ENCODE results near the gene BDKRB2. TPM values are rescaled to one million over a fixed set of nuclear protein-coding genes. Genes with fewer than 3 reads are reported as not detected.

Gene BDKRB2
- total and polyA plus RNA-seq, 2 of the 8 experiments (the other 6 are each of a cell fraction or from before 2014, with no cell fraction given) = 0.13 to 0.21 TPM

DNA sequence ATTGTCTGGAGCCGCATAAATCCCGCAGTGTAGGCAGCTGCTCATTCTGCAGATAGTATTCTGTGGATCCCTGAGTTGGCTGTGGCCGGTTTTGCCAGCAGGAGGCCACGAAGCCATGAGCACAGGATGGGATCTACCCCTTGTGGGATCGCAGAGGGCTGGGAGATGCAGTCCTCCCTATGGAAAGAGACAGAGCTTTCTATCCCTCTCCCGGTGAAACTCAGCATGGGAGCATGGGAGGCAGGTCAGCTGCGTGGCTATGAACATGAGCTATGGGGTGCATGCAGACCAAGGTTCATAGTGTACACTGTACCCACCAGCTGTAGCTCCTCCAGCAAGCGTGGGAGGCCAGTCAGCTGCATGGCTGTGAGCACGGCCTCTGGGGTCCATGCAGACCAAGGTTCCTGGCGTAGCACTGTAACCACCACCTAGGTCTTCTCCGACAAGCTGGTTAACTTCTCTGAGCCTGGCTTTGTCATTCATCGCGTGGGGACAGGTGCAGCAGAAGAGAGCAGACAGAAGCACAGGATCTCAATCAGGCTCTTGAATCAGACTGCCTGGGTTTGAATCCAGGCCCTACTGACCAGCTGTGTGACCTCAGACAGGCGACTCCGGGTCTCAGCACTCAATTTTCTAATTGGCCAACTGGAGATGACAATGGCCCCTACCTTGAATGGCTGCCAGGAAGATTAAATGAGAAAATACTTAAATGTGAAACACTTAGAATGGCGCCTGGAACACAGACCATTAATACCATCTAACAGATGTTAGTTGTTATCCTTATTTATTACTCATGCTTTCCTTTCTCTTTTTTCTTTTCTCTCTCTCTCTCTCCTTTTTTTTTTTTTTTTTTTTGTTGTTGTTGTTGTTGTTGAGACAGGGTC lies 57.4 kb downstream of the BDKRB2 start (continued):
- TF ChIP-seq, protein P1, sequence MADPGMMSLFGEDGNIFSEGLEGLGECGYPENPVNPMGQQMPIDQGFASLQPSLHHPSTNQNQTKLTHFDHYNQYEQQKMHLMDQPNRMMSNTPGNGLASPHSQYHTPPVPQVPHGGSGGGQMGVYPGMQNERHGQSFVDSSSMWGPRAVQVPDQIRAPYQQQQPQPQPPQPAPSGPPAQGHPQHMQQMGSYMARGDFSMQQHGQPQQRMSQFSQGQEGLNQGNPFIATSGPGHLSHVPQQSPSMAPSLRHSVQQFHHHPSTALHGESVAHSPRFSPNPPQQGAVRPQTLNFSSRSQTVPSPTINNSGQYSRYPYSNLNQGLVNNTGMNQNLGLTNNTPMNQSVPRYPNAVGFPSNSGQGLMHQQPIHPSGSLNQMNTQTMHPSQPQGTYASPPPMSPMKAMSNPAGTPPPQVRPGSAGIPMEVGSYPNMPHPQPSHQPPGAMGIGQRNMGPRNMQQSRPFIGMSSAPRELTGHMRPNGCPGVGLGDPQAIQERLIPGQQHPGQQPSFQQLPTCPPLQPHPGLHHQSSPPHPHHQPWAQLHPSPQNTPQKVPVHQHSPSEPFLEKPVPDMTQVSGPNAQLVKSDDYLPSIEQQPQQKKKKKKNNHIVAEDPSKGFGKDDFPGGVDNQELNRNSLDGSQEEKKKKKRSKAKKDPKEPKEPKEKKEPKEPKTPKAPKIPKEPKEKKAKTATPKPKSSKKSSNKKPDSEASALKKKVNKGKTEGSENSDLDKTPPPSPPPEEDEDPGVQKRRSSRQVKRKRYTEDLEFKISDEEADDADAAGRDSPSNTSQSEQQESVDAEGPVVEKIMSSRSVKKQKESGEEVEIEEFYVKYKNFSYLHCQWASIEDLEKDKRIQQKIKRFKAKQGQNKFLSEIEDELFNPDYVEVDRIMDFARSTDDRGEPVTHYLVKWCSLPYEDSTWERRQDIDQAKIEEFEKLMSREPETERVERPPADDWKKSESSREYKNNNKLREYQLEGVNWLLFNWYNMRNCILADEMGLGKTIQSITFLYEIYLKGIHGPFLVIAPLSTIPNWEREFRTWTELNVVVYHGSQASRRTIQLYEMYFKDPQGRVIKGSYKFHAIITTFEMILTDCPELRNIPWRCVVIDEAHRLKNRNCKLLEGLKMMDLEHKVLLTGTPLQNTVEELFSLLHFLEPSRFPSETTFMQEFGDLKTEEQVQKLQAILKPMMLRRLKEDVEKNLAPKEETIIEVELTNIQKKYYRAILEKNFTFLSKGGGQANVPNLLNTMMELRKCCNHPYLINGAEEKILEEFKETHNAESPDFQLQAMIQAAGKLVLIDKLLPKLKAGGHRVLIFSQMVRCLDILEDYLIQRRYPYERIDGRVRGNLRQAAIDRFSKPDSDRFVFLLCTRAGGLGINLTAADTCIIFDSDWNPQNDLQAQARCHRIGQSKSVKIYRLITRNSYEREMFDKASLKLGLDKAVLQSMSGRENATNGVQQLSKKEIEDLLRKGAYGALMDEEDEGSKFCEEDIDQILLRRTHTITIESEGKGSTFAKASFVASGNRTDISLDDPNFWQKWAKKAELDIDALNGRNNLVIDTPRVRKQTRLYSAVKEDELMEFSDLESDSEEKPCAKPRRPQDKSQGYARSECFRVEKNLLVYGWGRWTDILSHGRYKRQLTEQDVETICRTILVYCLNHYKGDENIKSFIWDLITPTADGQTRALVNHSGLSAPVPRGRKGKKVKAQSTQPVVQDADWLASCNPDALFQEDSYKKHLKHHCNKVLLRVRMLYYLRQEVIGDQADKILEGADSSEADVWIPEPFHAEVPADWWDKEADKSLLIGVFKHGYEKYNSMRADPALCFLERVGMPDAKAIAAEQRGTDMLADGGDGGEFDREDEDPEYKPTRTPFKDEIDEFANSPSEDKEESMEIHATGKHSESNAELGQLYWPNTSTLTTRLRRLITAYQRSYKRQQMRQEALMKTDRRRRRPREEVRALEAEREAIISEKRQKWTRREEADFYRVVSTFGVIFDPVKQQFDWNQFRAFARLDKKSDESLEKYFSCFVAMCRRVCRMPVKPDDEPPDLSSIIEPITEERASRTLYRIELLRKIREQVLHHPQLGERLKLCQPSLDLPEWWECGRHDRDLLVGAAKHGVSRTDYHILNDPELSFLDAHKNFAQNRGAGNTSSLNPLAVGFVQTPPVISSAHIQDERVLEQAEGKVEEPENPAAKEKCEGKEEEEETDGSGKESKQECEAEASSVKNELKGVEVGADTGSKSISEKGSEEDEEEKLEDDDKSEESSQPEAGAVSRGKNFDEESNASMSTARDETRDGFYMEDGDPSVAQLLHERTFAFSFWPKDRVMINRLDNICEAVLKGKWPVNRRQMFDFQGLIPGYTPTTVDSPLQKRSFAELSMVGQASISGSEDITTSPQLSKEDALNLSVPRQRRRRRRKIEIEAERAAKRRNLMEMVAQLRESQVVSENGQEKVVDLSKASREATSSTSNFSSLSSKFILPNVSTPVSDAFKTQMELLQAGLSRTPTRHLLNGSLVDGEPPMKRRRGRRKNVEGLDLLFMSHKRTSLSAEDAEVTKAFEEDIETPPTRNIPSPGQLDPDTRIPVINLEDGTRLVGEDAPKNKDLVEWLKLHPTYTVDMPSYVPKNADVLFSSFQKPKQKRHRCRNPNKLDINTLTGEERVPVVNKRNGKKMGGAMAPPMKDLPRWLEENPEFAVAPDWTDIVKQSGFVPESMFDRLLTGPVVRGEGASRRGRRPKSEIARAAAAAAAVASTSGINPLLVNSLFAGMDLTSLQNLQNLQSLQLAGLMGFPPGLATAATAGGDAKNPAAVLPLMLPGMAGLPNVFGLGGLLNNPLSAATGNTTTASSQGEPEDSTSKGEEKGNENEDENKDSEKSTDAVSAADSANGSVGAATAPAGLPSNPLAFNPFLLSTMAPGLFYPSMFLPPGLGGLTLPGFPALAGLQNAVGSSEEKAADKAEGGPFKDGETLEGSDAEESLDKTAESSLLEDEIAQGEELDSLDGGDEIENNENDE (IDR thresholded peaks at IDR 0.05; ENCODE audit: insufficient replicate concordance, low read length) = no peak
- no peak for TF ChIP-seq POLR2AphosphoS5 (IDR thresholded peaks at IDR 0.05; ENCODE audit: low read depth, low read length)
- no peak for TF ChIP-seq E2F6 (IDR thresholded peaks at IDR 0.05)
- TF ChIP-seq SAP30 (IDR thresholded peaks at IDR 0.05; ENCODE audit: insufficient read depth, insufficient replicate concordance, low read length) = no peak
- no peak for TF ChIP-seq CTBP2 (IDR thresholded peaks at IDR 0.05; ENCODE audit: borderline replicate concordance, insufficient read depth, insufficient read length, low read length)
- no peak for TF ChIP-seq RBBP5 (IDR thresholded peaks at IDR 0.05; ENCODE audit: borderline replicate concordance, low read depth, low read length)
- TF ChIP-seq TAF7 (optimal IDR thresholded peaks at IDR 0.05; ENCODE audit: borderline replicate concordance, low read depth, low read length) = no peak
- no peak for TF ChIP-seq BACH1 (IDR thresholded peaks at IDR 0.05; ENCODE audit: low read length)

Data from H1 (cell line).